HG03108 (cell line): ENCODE measurements around the gene ADIPOR2.

Source experiments
- ATAC-seq: cut with Tn5 transposase; IDR thresholded peaks from one replicate; pipeline ENCODE4 v1.9.1; 2021; ENCODE audit warnings: moderate library complexity; ENCODE audit not compliant: unreplicated experiment

Gene ADIPOR2

DNA sequence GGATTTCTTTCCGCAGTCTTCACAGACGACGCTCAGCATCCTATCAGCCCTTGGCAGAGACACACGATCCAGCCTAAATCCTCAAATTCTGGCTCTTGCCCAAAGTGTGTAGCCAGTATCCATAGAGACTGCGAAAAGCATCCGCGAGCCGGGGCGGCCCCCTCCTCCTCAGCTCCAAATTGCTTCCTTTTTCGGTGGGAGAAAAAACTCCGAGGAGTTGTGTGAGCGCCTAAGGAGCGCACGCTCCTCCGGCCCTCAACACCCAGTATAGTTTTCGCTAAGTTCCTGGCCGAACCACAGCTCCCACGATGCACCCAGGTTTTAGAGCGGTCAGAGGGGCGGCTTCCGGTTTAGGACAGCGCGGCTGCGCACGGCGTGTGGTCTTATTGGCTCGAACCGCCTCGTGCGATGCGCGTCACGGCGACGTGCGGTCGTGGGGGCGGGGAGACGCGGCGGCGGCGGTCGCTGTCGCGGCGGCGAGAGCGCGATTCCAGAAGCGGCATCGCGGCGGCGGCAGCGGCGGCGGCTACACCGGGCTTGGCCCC lies at the start of gene ADIPOR2:
TSS of gene ADIPOR2 (plus strand) at position 493 of the 545 bp plus-strand sequence. CDS start 63,274 bp downstream, outside the sequence.
- ATAC-seq: peak; percentile 93

DNA sequence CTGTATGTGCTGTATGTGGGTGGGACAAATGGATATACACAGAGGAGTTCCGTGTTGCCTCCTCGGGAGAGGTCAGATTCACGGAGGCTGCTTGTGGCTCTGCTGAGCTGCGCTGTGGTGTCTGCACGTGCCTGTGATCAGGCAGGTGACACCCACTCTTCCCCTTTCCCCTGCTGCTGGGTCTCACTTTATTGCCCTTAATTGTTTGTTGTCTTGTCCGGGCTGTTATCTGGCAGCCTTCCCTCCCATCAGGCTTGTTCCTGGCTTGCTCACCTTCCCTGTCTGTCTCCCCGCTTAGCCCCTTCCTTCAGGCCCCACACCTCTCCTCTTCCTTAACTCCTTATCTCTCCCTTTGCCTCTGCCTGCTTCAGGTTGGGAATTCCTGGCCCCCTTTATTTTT lies 48.4 kb upstream of the ADIPOR2 start:
- no peak for ATAC-seq

- no peak for ATAC-seq
Observed at GRCh38 chr12:1643043-1643442, 47.8 kb upstream of the ADIPOR2 start.

DNA sequence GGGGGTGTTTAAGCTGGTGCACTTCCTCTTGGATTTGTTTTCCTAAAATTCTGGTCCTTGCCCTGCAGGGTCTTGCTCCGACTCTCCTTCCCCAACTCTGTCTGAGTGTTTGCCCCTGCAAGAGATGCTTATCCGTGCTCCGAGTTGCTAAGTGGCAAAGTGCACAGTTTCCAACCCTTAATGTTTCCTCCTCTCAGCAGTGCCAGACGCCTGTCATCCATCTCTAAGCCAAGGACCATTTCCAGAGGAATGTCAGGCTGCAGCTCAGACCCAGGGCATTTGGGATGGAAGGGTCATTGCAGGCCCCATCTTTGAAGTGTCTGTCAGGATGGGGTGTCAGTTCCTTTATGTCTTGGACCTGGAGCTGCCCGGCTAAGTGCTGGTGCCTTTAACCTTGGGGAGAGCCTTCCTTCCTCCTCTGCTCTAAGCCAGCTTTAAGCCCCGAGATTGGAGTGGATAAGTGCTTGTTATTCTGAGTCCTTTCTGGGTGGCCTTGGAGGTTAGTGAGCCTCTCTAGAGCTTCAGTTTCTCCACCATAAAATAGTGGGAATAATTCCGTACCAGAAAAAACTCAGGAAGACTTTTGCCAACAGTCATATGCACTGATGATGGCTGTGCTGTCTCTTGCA lies 46.9 kb upstream of the ADIPOR2 start:
- no peak for ATAC-seq

GRCh38 chr12:1644534-1645438 lies 46.1 kb upstream of the ADIPOR2 start:
- ATAC-seq: no peak

DNA sequence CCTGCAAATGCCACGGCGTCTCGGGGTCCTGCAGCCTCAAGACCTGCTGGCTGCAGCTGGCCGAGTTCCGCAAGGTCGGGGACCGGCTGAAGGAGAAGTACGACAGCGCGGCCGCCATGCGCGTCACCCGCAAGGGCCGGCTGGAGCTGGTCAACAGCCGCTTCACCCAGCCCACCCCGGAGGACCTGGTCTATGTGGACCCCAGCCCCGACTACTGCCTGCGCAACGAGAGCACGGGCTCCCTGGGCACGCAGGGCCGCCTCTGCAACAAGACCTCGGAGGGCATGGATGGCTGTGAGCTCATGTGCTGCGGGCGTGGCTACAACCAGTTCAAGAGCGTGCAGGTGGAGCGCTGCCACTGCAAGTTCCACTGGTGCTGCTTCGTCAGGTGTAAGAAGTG lies 45.1 kb upstream of the ADIPOR2 start:
- no peak for ATAC-seq

DNA sequence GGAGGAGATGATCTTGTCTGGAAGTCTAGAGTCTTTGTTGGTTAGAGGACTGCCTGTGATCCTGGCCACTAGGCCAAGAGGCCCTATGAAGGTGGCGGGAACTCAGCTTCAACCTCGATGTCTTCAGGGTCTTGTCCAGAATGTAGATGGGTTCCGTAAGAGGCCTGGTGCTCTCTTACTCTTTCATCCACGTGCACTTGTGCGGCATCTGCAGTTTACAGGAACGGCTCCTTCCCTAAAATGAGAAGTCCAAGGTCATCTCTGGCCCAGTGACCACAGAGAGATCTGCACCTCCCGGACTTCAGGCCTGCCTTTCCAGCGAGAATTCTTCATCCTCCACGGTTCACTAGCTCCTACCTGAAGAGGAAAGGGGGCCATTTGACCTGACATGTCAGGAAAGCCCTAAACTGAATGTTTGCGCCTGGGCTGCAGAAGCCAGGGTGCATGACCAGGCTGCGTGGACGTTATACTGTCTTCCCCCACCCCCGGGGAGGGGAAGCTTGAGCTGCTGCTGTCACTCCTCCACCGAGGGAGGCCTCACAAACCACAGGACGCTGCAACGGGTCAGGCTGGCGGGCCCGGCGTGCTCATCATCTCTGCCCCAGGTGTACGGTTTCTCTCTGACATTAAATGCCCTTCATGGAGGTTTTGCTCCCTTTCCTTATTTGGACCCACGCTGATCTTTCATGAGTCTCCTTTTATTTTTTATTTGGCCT lies 44.1 kb upstream of the ADIPOR2 start:
- ATAC-seq: no peak

- no peak for ATAC-seq
Observed at GRCh38 chr12:1647285-1647669, 43.6 kb upstream of the ADIPOR2 start.

DNA sequence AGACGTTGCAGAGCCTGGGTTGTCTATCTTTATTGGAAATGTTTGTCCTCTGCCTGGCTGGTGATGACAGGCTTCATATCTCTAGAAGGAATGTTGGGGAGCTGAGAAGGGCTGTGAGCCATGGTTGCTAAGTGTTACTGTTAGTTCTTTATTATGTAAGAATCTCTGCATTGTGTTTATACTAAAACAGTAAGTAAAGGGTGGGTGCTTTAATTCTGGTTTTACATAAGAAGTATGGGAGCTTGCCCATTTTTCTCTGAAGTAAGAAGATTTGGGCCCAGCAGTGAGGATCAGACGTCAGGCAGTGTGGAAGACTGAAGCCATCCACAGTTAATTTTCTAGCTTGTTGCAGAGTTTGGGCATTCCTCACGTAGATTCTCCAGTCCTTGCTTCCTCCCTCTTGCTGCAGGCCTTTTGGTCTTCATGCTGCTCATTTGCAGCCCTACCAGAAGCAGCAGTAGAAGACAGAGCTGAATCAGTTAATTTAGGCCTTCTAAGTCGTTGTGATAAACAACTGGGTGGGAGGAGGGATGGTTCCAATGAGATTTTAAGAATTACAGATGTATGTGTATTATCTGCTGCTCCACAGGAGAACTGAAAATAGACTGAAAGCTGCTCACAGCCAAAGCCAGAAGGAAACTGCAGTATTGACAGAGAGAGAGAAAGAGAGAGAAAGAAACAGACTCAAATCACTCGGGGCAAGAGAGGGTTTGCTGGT lies 40.5 kb upstream of the ADIPOR2 start:
- ATAC-seq: no peak

DNA sequence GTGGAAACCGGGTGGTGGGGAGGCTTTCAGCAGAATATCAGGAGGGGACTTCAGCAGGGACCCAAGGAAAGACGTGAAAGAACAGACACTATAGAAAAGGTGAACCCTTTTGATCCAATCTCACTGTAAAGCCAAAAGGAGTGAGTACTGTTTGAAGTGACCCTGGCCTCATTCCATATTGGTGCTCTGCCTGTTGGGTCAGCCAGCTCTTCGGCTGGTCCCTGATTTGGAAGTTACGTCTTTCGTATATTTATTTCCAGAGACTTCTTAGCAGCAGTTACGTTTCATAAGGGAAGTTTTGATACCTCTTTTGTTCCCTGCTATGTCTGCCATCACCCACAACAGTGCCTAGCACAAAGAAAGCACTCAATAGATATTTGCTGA lies 39.9 kb upstream of the ADIPOR2 start:
- ATAC-seq: no peak

GRCh38 chr12:1651946-1652345 lies 38.9 kb upstream of the ADIPOR2 start:
- ATAC-seq: no peak

GRCh38 chr12:1655225-1655788 lies 35.6 kb upstream of the ADIPOR2 start:
- no peak for ATAC-seq

DNA sequence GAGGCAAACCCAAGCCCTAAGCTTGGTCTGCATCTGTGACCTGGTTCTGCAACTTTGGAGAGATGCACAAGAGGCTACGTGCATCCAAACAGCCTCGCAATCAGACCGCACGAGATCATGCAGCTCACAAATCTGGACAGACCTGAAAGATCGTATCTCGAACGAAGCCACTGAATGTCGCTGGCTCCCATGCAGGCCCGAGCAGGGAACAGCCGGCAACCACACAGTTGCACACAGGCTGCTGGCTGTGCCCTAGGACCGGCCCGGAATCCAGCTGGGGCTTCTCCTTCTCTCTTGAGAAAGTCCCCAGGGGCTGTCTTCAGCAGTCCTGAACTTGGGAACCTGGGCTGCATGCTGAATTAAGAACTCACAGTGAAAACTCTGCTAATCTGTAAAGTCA lies 34.0 kb upstream of the ADIPOR2 start:
- no peak for ATAC-seq

DNA sequence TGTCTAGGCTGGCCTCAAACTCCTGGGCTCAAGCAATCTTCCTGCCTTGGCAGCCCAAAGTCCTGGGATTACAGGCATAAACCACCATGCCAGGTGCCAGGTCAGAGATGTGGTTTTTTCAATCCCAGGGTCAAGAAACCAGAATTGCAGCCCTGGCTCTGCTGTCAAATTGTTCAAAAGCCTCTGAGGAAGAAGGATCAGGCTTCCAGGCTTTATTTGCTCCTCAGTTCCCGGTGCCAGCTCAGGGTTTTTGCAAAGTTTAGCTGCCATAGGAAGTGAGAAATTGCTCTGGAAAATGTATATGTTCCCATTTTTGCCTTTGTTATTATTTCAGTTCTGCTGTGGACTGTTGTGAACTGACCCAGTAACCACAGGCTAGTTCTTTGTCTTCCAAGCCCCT lies 33.2 kb upstream of the ADIPOR2 start:
- ATAC-seq: no peak

GRCh38 chr12:1660304-1661187 lies 30.3 kb upstream of the ADIPOR2 start:
- ATAC-seq: no peak

DNA sequence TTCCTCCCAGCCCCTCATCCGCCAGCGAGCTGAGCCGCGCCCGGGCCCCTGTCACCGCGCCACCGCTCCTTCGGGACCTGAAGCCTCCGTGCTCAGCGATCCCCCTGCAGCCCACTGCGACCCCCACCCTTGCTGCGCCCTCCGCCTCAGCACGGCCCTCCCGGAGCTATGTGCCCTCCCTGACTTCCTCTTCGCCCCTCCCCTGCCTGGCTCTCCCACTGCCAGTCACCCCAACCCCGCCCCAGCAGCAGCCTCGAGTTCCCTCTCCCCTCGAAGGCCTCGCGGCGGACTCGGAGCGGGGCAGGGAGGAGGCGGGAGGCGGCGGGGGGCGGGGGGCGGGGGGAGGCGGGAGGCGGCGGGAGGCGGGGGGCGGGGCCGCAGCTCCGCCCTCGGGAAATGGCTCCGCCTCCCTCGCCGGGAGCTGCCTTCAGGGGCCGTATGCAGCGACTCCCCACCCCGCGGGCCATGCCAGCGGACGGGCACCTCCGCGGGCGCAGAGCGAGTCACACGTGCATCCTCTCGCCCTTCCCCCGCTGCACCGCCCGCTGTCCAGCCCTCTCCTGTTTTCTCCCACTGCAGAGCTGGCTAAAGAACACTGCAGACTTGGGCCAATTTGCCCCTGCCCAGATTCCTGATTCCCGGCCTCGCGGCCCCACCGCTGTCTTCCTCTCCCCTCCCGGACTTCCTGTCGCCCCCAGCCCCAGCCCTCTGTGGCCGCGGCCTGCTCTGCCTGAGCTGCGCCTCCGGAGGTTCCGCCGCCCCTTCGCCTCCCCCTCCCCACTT lies 29.1 kb upstream of the ADIPOR2 start:
- ATAC-seq: peak; percentile 72

- no peak for ATAC-seq
Observed at GRCh38 chr12:1662761-1663439, 28.0 kb upstream of the ADIPOR2 start.

GRCh38 chr12:1663440-1664132 lies 27.3 kb upstream of the ADIPOR2 start:
- no peak for ATAC-seq
